ENCODE results near the gene HNF1A. TPM values are rescaled to one million over a fixed set of nuclear protein-coding genes. Genes with fewer than 3 reads are reported as not detected.

The HNF1A gene
- total RNA-seq, 1 donor from 2014 or later: 15.1 TPM

DNA sequence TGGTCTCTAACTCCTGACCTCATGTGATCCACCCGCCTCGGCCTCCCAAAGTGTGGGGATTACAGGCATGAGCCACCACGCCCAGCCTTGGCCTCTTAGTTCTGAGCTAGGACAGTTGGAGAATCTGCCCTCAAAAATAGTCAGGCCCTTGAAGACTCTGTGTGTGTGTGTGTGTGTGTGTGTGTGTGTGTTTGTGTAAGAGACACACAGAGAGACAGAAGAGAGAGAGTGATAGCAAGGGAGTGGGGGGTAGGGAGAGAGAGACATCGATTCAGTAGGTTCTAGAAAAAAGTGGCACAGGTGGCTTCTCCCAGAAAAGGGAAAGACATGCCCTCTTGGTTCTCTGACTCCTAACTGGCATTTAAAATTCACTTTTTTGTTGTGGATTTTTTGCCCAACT is 5.4 kb downstream of the HNF1A start:
- H3K9me3 Mint-ChIP-seq (ENCODE audit: low read depth): peaks cover 3% of the 10 kb centered on the region
- TF ChIP-seq, protein P1, sequence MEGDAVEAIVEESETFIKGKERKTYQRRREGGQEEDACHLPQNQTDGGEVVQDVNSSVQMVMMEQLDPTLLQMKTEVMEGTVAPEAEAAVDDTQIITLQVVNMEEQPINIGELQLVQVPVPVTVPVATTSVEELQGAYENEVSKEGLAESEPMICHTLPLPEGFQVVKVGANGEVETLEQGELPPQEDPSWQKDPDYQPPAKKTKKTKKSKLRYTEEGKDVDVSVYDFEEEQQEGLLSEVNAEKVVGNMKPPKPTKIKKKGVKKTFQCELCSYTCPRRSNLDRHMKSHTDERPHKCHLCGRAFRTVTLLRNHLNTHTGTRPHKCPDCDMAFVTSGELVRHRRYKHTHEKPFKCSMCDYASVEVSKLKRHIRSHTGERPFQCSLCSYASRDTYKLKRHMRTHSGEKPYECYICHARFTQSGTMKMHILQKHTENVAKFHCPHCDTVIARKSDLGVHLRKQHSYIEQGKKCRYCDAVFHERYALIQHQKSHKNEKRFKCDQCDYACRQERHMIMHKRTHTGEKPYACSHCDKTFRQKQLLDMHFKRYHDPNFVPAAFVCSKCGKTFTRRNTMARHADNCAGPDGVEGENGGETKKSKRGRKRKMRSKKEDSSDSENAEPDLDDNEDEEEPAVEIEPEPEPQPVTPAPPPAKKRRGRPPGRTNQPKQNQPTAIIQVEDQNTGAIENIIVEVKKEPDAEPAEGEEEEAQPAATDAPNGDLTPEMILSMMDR (IDR thresholded peaks at IDR 0.05; ENCODE audit: unreplicated experiment): no peak
- H3K4me3 Mint-ChIP-seq (ENCODE audit: low read depth): peak overlapping the region; percentile 4

DNA sequence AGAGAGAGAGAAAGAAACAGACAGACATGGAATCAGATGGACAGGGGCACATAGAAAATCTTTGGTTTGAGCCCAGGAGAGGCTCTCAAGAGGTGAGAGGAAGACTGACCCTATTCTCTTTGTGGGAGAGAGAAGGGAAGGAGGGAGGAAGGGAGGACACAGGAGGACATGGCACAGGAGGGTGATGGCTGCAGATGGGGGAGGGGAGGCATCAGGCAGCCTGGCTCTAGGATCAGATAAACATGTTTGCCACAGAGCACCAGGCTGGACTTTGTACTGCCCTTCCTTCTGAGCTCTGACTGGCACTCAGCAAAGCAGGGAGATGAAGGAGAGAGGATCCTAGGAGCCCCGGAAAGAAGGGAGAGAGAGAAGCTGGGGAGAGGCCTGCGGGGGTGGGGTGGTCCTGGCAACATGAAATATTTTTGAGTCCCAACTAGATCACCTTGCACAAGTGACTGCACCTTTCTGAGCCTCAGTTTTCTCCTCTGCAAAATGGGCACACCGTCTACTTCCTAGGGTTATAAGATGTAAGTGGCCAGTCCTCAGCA is 6.1 kb downstream of the HNF1A start:
- H3K27ac Mint-ChIP-seq: peak overlapping the region; percentile 85
- peaks cover 3% of the 10 kb centered on the region for H3K9me3 Mint-ChIP-seq (ENCODE audit: low read depth)
- peaks cover 35% of the 10 kb centered on the region for H3K4me1 Mint-ChIP-seq (ENCODE audit: low read depth)
- TF ChIP-seq, protein P1 (IDR thresholded peaks at IDR 0.05; ENCODE audit: unreplicated experiment): no peak
- DNase-seq (ENCODE audit: low spot score, unreplicated experiment): no peak
- peak overlapping the region; percentile 16 for H3K4me3 Mint-ChIP-seq (ENCODE audit: low read depth)
- H3K36me3 Mint-ChIP-seq (ENCODE audit: insufficient read depth): peaks cover 9% of the 10 kb centered on the region
- no peaks in the 10 kb centered on the region for H3K27me3 Mint-ChIP-seq

More for the DNA sequence above, 5.4 kb downstream of the HNF1A start:
- Mint-ChIP-seq H3K27ac (peak overlapping the region; percentile 85), H3K4me1 (ENCODE audit: low read depth) (peaks cover 35% of the 10 kb centered on the region), H3K27me3 (no peaks in the 10 kb centered on the region), H3K36me3 (ENCODE audit: insufficient read depth) (peaks cover 6% of the 10 kb centered on the region)
- DNase-seq (ENCODE audit: low spot score, unreplicated experiment): no peak

DNA sequence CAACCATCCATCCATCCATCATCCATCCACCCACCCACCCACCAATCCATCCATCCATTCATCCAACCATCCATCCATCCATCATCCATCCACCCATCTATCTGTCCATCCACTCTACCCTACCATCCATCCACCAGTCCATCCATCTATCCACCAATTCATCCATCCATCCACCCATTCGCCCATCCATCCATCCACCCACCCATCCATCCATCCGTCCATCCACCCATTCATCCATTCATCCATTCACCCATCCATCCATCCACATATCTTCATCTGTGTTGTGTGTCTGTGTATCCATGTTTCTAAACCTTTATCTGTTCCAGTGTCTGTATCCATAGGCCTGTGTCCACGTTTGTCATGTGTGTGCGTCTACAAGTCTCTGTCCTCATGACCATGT is 9.9 kb downstream of the HNF1A start:
- Mint-ChIP-seq H3K36me3 (ENCODE audit: insufficient read depth) (peaks cover 19% of the 10 kb centered on the region), H3K4me1 (ENCODE audit: low read depth) (peaks cover 20% of the 10 kb centered on the region), H3K9me3 (ENCODE audit: low read depth) (peaks cover 3% of the 10 kb centered on the region), H3K27me3 (no peaks in the 10 kb centered on the region), H3K4me3 (ENCODE audit: low read depth) (no peak overlapping the region), H3K27ac (no peak overlapping the region)
- TF ChIP-seq, protein P1 (IDR thresholded peaks at IDR 0.05; ENCODE audit: unreplicated experiment): no peak
- DNase-seq (ENCODE audit: low spot score, unreplicated experiment): no peak

DNA sequence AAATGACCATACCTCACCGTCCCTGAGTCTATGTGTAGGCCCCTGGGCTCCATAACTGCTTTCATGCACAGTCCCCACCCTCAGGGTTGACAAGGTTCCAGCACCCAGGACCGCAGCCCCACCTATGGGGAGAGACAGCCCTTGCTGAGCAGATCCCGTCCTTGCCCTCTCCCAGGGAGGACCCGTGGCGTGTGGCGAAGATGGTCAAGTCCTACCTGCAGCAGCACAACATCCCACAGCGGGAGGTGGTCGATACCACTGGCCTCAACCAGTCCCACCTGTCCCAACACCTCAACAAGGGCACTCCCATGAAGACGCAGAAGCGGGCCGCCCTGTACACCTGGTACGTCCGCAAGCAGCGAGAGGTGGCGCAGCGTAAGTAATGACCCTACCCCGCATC is 10.3 kb downstream of the HNF1A start:
- TF ChIP-seq, protein P1 (IDR thresholded peaks at IDR 0.05; ENCODE audit: unreplicated experiment): no peak
- H3K9me3 Mint-ChIP-seq (ENCODE audit: low read depth): peaks cover 3% of the 10 kb centered on the region
- peaks cover 18% of the 10 kb centered on the region for H3K4me1 Mint-ChIP-seq (ENCODE audit: low read depth)
- DNase-seq (ENCODE audit: low spot score, unreplicated experiment): no peak
- H3K27ac Mint-ChIP-seq: no peak overlapping the region
- no peak overlapping the region for H3K4me3 Mint-ChIP-seq (ENCODE audit: low read depth)
- peaks cover 20% of the 10 kb centered on the region for H3K36me3 Mint-ChIP-seq (ENCODE audit: insufficient read depth)
- H3K27me3 Mint-ChIP-seq: no peaks in the 10 kb centered on the region

DNA sequence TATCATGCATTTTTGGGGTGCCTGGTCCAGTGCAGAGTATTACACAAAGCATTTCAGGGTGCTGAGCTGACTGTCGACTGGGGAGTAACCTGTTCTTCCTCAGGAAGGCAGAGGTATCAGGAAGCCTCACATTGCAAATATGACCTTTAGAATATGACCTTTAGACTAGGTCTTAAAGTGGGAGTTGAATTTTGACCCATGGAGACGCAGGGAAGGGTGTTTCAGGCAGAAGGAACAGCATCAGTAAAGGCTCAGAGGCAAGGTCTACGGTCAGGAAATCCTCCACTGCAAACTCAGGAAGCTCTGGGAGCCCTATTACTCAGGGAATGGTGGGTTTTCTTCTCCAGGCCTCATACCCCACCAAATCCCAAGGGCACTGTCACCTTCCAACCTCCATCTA is 11.3 kb downstream of the HNF1A start:
- Mint-ChIP-seq H3K4me3 (ENCODE audit: low read depth) (no peak overlapping the region), H3K9me3 (ENCODE audit: low read depth) (peaks cover 3% of the 10 kb centered on the region), H3K4me1 (ENCODE audit: low read depth) (peaks cover 10% of the 10 kb centered on the region), H3K27ac (no peak overlapping the region), H3K36me3 (ENCODE audit: insufficient read depth) (peaks cover 24% of the 10 kb centered on the region), H3K27me3 (no peaks in the 10 kb centered on the region)
- TF ChIP-seq, protein P1 (IDR thresholded peaks at IDR 0.05; ENCODE audit: unreplicated experiment): no peak
- no peak for DNase-seq (ENCODE audit: low spot score, unreplicated experiment)
